Breast epithelium (tissue), 4 donors: ENCODE data around the gene SIRT3. TPM values are rescaled to one million over a fixed set of nuclear protein-coding genes. Genes with fewer than 3 reads are reported as not detected.

Source experiments
- DNase-seq, 2 donors: peaks; one replicate each; pipeline ENCODE4 v3.0.0-alpha.2; 2019; ENCODE audit warnings: low spot score in 2 of 2
- H3K27ac ChIP-seq, 2 donors: fragments of 200-600 bp; sonication (generic) in 1 of 2; one replicate each; pipeline ENCODE4 v1.5.1; 2016 to 2019; ENCODE audit warnings: mild to moderate bottlenecking in 1 of 2
- H3K27me3 ChIP-seq, 2 donors: fragments of 200-600 bp; sonication (generic) in 1 of 2; one replicate each; pipeline versions ENCODE4 v1.5.1 to v1.6.0; 2017 to 2019; ENCODE audit warnings: control low read depth in 1 of 2, mild to moderate bottlenecking in 1 of 2
- H3K36me3 ChIP-seq: fragments of 200-600 bp; one replicate; pipeline ENCODE4 v1.5.1; 2019
- H3K4me1 ChIP-seq, 2 donors: fragments of 200-600 bp; sonication (generic); one replicate each; pipeline ENCODE4 v1.5.1; 2016 to 2019; ENCODE audit warnings: control low read depth in 1 of 2
- H3K4me3 ChIP-seq, 3 donors: fragments of 200-600 bp; sonication (generic); 1 replicate in 2 of 3; 2 replicates in 1 of 3; pipeline ENCODE4 v1.5.1; 2016 to 2019; ENCODE audit warnings: mild to moderate bottlenecking in 3 of 3, moderate library complexity in 2 of 3
- H3K9me3 ChIP-seq, 2 donors: fragments of 200-600 bp; sonication (generic) in 1 of 2; one replicate each; pipeline ENCODE4 v1.5.1; 2016 to 2019; ENCODE audit warnings: control low read depth in 1 of 2
- CTCF ChIP-seq, 3 donors: fragments of 450-650 bp; IDR thresholded peaks; one replicate each; pipeline ENCODE4 v1.5.1; 2016 to 2017; ENCODE audit warnings: antibody characterized with exemption in 3 of 3, mild to moderate bottlenecking in 3 of 3, moderate library complexity in 3 of 3
- POLR2A ChIP-seq: fragments of 450-650 bp; IDR thresholded peaks from one replicate; pipeline ENCODE4 v1.6.1; 2016; ENCODE audit warnings: antibody characterized with exemption, mild to moderate bottlenecking, moderate library complexity
- POLR2AphosphoS5 ChIP-seq, 3 donors: sonication (generic); formaldehyde crosslinking; IDR thresholded peaks; one replicate each; pipeline ENCODE4 v1.6.1; 2017; ENCODE audit warnings: antibody characterized with exemption in 3 of 3
- intact Hi-C: fragments of 100-400 bp; cut with DNase I; formaldehyde crosslinking; loops from one replicate; pipeline ENCODE4 v1.15.1; 2023; ENCODE audit warnings: low total_unique reads
- total RNA-seq, 3 donors: library from RNA; depleted of rRNA; stranded (reverse); fragments of >200 nt; gene quantifications; one replicate each; pipeline ENCODE4 v1.1.0, GENCODE V29; 2016

The SIRT3 gene
- total RNA-seq, 3 donors from 2014 or later, result 17.3 to 21.4 (median 19.3) TPM

- H3K4me1 ChIP-seq, result peaks cover 6 to 14% of the 10 kb centered on the region in 2 donors
- peaks cover 10% of the 10 kb centered on the region for H3K36me3 ChIP-seq
- no peak overlapping the region for H3K27ac ChIP-seq
- H3K27me3 ChIP-seq, result no peaks in the 10 kb centered on the region
- no peak for DNase-seq
- intact Hi-C loops, result no loop called here
- H3K9me3 ChIP-seq, result no peaks in the 10 kb centered on the region
- TF ChIP-seq CTCF (IDR thresholded peaks at IDR 0.05), result no peak
- TF ChIP-seq POLR2AphosphoS5 (IDR thresholded peaks at IDR 0.05), result no peak
- TF ChIP-seq POLR2A, result no peak
- no peak overlapping the region for H3K4me3 ChIP-seq
Observed at GRCh38 chr11:212150-213100, 23.7 kb downstream of the SIRT3 start.

GRCh38 chr11:211741-212140 is 24.4 kb downstream of the SIRT3 start:
- intact Hi-C loops, result no loop called here
- Histone ChIP-seq H3K36me3 (peaks cover 10% of the 10 kb centered on the region), H3K27ac (no peak overlapping the region), H3K27me3 (no peaks in the 10 kb centered on the region), H3K4me3 (no peak overlapping the region), H3K4me1 (peaks cover 6 to 14% of the 10 kb centered on the region in 2 donors), H3K9me3 (no peaks in the 10 kb centered on the region)
- TF ChIP-seq POLR2A (no peak), POLR2AphosphoS5 (IDR thresholded peaks at IDR 0.05) (no peak), CTCF (IDR thresholded peaks at IDR 0.05) (no peak)
- DNase-seq, result no peak

DNA sequence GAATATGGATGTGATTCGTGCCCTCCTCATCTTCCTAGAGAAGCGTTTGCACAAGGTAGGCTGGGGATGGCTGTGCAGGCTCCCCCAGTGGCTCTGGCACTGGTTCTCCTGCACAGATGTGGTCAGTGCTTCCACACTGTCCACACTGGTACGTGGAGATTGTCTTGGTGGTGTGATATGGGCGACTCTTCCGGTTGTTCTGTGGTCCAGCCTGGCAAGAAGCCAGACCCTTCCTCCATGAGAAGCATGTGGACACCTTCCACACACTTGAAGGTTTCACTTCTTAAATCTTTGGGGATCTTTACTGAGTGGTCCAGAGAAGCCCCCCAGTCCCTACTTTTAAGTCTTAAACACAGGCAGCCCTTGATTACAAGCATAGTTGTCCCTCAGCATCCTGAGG is 24.8 kb downstream of the SIRT3 start:
- intact Hi-C loops, result no loop called here
- peak in 1 of 2 donors; percentile 17 for DNase-seq
- no peaks in the 10 kb centered on the region for H3K27me3 ChIP-seq
- H3K4me1 ChIP-seq, result peaks cover 6 to 14% of the 10 kb centered on the region in 2 donors
- H3K4me3 ChIP-seq, result no peak overlapping the region
- peaks cover 10% of the 10 kb centered on the region for H3K36me3 ChIP-seq
- peak overlapping the region in 1 of 2 donors; percentile 99 for H3K27ac ChIP-seq
- TF ChIP-seq CTCF (IDR thresholded peaks at IDR 0.05), result no peak
- no peak for TF ChIP-seq POLR2A
- TF ChIP-seq POLR2AphosphoS5 (IDR thresholded peaks at IDR 0.05), result no peak
- H3K9me3 ChIP-seq, result no peaks in the 10 kb centered on the region

DNA sequence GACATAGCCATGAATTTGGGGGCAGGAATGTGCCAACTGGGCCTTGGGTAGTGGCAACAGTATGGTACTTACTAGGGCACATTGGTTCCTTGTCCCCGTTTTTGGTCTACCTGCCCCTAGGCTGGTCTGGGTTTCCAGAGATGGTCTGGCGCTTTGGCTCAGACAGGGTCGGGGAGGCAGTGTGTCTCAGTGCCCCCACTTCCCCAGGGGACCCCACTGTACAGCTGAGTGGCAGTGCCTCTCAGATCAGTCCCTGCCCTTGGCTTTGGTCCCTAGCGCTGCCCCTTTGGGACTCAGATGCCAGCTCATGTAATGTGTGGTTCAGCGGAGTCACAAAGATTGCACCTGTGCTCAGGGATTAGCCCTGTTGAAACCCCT is 25.4 kb downstream of the SIRT3 start:
- DNase-seq, result peak in 1 of 2 donors; percentile 33
- Histone ChIP-seq H3K36me3 (peaks cover 10% of the 10 kb centered on the region), H3K4me1 (peaks cover 10 to 19% of the 10 kb centered on the region in 2 donors), H3K27me3 (no peaks in the 10 kb centered on the region), H3K4me3 (no peak overlapping the region), H3K27ac (peak overlapping the region in 1 of 2 donors; percentile 99), H3K9me3 (no peaks in the 10 kb centered on the region)
- TF ChIP-seq POLR2A, result no peak
- TF ChIP-seq CTCF (IDR thresholded peaks at IDR 0.05), result no peak
- no peak for TF ChIP-seq POLR2AphosphoS5 (IDR thresholded peaks at IDR 0.05)
- intact Hi-C loops, result no loop called here

DNA sequence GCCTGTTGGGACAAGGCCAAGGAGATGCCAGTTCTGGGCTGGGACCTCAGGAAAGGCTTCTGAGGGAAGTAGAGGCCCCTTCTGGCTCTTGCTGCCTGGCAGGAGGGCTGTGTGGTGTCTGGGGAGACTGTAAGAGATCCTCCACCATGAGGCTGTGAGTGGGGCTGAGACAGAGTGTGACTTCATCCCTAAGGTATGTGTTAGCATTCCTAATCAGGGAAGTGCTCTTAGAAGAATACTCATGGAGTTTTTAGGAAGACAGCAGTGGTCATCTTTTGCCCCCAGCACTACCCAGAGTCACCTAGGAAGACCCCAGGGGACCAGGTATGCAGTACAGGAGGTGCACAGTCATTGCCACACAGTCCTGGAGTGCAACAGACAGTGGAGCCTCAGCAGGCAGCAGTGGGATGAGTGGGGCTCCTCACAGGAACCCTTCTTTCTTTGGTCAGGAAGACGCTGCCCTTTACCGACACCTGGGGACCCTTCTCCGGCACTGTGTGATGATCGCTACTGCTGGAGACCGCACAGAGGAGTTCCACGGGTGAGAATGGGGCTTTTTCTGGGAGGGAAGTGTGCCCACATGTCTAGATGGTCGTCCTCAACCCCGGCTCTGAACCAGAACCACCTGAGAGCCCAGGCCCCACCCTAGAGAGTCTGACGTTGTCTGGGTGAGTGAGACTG is 25.9 kb downstream of the SIRT3 start:
- Histone ChIP-seq H3K36me3 (peaks cover 10% of the 10 kb centered on the region), H3K27me3 (no peaks in the 10 kb centered on the region), H3K9me3 (no peaks in the 10 kb centered on the region), H3K4me3 (peak overlapping the region in 2 of 3 donors; percentile 86 to 100), H3K4me1 (peaks cover 15 to 24% of the 10 kb centered on the region in 2 donors), H3K27ac (peak overlapping the region; percentile 99 to 100)
- TF ChIP-seq POLR2A (no peak), POLR2AphosphoS5 (IDR thresholded peaks at IDR 0.05) (no peak), CTCF (IDR thresholded peaks at IDR 0.05) (no peak)
- intact Hi-C loops, result no loop called here
- peak in 1 of 2 donors; percentile 20 for DNase-seq
